Measurements from ENCODE around the gene DISC1.

Gene DISC1

GRCh38 chr1:232062967-232063366 is 436.4 kb downstream of the DISC1 start:
- DNase-seq = no peak

- DNase-seq = no peak
These were observed 439.9 kb downstream of the DISC1 start for GRCh38 chr1:232066521-232066920.

GRCh38 chr1:232074265-232074664 is 447.7 kb downstream of the DISC1 start:
- DNase-seq = no peak

DNA sequence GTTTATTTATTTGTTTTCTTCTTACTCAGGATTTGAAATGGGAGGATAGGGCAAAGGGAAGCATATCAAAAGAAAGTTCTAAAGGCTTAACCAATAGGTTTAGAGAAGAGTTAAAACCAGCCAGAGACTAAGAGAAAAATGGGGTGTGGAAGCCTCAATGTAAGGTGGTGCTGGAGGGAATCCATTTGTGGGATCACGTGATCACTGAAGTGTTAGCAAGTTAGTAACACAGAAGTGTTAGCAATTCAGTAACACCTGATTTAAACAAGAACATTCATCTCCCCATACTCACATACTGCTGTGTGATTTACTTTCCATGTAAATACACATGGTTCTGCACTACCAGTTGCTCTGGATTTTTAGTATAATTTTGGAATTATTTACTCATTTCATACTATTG is 451.2 kb downstream of the DISC1 start:
- DNase-seq = no peak

DNA sequence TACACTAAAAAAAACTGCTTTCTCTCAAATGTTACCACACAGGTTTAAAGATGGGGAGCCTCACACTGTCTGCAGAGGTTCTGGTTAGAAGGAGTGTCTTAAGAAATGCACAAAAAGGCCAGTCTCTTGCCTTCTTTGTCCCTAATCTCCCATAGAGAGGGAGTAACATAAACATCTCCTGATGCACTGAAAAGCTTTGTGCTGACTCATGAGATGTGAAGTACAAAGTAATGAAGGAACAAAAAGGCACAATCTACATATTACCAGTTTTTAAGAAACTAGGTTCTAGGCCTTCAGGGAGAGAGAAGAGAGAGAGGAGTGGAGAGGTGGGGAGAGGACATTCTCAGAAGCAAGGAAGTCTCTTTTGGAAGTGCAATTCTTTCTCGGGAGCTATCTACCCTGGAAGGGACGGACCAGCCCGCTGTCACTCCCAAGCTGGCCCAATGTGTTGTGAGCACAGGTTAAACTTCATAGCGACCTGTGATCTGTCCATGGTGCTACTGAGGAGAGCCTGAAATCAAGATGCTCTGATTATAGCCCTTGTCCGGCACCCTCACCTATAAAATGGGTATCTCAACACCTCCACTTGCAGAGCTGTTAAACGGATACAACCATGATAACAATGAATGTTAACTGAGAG is 458.1 kb downstream of the DISC1 start:
- no peak for DNase-seq

DNA sequence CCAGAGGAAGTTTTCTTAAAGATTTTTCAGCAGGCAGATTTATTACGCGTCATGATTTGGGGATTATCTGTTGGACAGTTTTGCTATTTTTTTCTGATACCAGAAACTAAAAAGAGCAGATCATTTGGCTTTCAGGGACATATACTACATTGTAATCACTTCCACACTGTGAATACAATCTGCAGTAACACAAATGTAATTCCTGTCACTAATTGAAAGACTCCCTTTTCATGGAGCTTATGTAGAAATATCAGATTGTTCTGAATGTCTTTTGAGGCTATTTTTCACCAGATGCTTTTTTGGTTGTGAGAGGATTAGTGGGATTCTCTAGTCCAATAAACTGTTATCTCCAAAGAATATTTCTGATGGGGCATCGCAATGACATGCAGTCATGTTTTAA is 464.2 kb downstream of the DISC1 start:
- no peak for DNase-seq

Data from NCI-H774 (cell line).